SU-DHL-6 (cell line): ENCODE results near the gene TMEM117.

Experiments used
- H2AFZ ChIP-seq: fragments of 200-600 bp; sonication (generic); 2 replicates; pipeline ENCODE4 v1.6.1; 2014; ENCODE audit warnings: low read depth, mild to moderate bottlenecking, moderate library complexity, mixed read lengths, antibody characterized with exemption, low read length; ENCODE audit not compliant: severe bottlenecking
- H3F3A ChIP-seq: fragments of 200-600 bp; shearing (Covaris generic); 2 replicates; pipeline ENCODE4 v1.6.0; 2016; ENCODE audit warnings: antibody characterized with exemption, mild to moderate bottlenecking; ENCODE audit not compliant: insufficient read depth
- H3K27ac ChIP-seq: fragments of 200-600 bp; sonication (generic); 2 replicates; pipeline ENCODE4 v1.5.1; 2016; ENCODE audit warnings: low read depth, mild to moderate bottlenecking, low read length, moderate library complexity, mixed read lengths
- H3K27me3 ChIP-seq: fragments of 200-600 bp; sonication (generic), shearing (Covaris generic); 2 replicates; pipeline ENCODE4 v1.6.0; 2014; ENCODE audit warnings: mild to moderate bottlenecking, low read length
- H3K36me3 ChIP-seq: fragments of 200-600 bp; sonication (generic); 2 replicates; pipeline ENCODE4 v1.6.1; 2014; ENCODE audit warnings: mild to moderate bottlenecking, low read length, mixed read lengths
- H3K4me2 ChIP-seq: fragments of 300-600, 200-600 bp; shearing (Covaris generic), sonication (generic); 2 replicates; pipeline ENCODE4 v1.6.0; 2014; ENCODE audit warnings: low read length, low read depth, mild to moderate bottlenecking; ENCODE audit not compliant: poor library complexity, severe bottlenecking
- H3K4me3 ChIP-seq: fragments of 200-600 bp; sonication (generic); 2 replicates; pipeline ENCODE4 v1.5.1; 2014; ENCODE audit warnings: antibody characterized with exemption, low read length, mild to moderate bottlenecking, mixed read lengths; ENCODE audit not compliant: insufficient read depth, poor library complexity, severe bottlenecking
- H3K79me2 ChIP-seq: fragments of 200-600 bp; sonication (generic); 2 replicates; pipeline ENCODE4 v1.6.1; 2014; ENCODE audit warnings: mild to moderate bottlenecking, low read length, moderate library complexity; ENCODE audit not compliant: insufficient read depth
- H3K9ac ChIP-seq: fragments of 200-600 bp; sonication (generic); 2 replicates; pipeline ENCODE4 v1.7.0; 2014; ENCODE audit warnings: mild to moderate bottlenecking, low read length
- H3K9me2 ChIP-seq: fragments of 200-600 bp; sonication (generic); replicated peaks from 2 replicates; pipeline ENCODE4 v1.6.1; 2014; ENCODE audit warnings: low read length; ENCODE audit not compliant: insufficient read depth
- H3K9me3 ChIP-seq: fragments of 200-600 bp; sonication (generic); 2 replicates; pipeline ENCODE4 v1.6.1; 2014; ENCODE audit warnings: low read length, mixed read lengths; ENCODE audit not compliant: insufficient read depth
- H4K20me1 ChIP-seq: fragments of 200-600 bp; sonication (generic); 2 replicates; pipeline ENCODE4 v1.6.1; 2014; ENCODE audit warnings: low read depth, mild to moderate bottlenecking, antibody characterized with exemption, low read length, moderate library complexity, mixed read lengths
- EZH2phosphoT487 ChIP-seq: fragments of 200-600 bp; sonication (generic), shearing (Covaris generic); conservative IDR thresholded peaks from 2 replicates; pipeline ENCODE4 v1.6.1; 2018; ENCODE audit warnings: mild to moderate bottlenecking, antibody characterized with exemption, low read length, moderate library complexity, mixed read lengths
- TF ChIP-seq, protein P1 (sequence below): fragments of 200-600 bp; sonication (generic); IDR thresholded peaks from one replicate; pipeline ENCODE4 v1.5.1; 2017; ENCODE audit warnings: antibody characterized with exemption, mild to moderate bottlenecking, low read length, moderate library complexity; ENCODE audit not compliant: insufficient read depth, poor library complexity, severe bottlenecking

Gene TMEM117

DNA sequence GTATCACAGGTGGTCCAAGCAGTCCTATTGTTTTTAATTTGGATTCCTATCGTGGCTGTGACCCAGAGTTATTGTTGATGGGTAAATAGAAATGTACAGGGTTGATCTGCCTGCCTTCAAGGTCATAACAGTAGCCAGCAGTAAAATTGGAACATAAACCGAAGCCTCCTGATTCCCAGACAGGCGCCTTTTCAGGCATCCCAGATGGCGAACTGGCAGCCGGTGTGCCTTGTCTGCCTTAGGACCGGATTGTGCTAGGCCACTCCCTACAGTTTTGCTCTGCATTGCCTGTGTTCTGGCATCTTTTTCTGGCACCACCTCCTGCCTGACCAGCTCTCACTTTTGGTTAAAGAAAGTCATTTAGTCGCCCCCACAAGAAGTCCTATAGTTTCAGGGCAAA lies 22.2 kb downstream of the TMEM117 start:
- TF ChIP-seq, protein P1, sequence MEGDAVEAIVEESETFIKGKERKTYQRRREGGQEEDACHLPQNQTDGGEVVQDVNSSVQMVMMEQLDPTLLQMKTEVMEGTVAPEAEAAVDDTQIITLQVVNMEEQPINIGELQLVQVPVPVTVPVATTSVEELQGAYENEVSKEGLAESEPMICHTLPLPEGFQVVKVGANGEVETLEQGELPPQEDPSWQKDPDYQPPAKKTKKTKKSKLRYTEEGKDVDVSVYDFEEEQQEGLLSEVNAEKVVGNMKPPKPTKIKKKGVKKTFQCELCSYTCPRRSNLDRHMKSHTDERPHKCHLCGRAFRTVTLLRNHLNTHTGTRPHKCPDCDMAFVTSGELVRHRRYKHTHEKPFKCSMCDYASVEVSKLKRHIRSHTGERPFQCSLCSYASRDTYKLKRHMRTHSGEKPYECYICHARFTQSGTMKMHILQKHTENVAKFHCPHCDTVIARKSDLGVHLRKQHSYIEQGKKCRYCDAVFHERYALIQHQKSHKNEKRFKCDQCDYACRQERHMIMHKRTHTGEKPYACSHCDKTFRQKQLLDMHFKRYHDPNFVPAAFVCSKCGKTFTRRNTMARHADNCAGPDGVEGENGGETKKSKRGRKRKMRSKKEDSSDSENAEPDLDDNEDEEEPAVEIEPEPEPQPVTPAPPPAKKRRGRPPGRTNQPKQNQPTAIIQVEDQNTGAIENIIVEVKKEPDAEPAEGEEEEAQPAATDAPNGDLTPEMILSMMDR, result no peak
- TF ChIP-seq EZH2phosphoT487, result no peak
- Histone ChIP-seq H3K79me2 (no peaks in the 10 kb centered on the region), H3K36me3 (no peaks in the 10 kb centered on the region), H3K27me3 (no peaks in the 10 kb centered on the region), H4K20me1 (no peaks in the 10 kb centered on the region), H3K4me3 (no peak overlapping the region), H2AFZ (no peak overlapping the region), H3K4me2 (no peak overlapping the region), H3K9me3 (no peaks in the 10 kb centered on the region), H3K9me2 (no peaks in the 10 kb centered on the region), H3F3A (no peaks in the 10 kb centered on the region), H3K9ac (no peak overlapping the region), H3K27ac (no peak overlapping the region)

DNA sequence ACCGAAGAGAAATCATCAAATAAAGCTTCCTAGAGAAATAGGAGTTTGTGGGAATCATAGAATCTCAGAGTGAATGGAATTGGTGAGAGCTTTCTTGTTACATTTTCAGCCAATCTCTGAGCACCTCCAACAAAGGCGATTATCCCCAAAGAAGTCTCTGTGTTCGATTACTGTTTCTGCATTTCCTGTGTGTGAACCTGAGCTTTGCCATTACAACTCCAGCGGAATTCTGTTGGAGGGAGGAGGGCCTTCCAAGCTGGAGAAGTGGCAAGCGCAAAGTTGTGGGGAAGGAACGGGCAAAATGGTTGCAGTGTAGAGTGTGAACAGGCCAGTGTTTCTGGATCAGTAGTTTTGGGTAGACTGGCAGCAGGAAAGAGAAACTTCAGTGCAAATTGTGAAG lies 23.1 kb downstream of the TMEM117 start:
- Histone ChIP-seq H3K27me3 (no peaks in the 10 kb centered on the region), H3F3A (no peaks in the 10 kb centered on the region), H3K9ac (no peak overlapping the region), H3K9me3 (no peaks in the 10 kb centered on the region), H3K79me2 (no peaks in the 10 kb centered on the region), H3K4me2 (no peak overlapping the region), H3K36me3 (no peaks in the 10 kb centered on the region), H3K4me3 (no peak overlapping the region), H3K27ac (no peak overlapping the region), H3K9me2 (no peaks in the 10 kb centered on the region), H4K20me1 (no peaks in the 10 kb centered on the region), H2AFZ (no peak overlapping the region)
- TF ChIP-seq EZH2phosphoT487, result no peak
- TF ChIP-seq, protein P1, result no peak

DNA sequence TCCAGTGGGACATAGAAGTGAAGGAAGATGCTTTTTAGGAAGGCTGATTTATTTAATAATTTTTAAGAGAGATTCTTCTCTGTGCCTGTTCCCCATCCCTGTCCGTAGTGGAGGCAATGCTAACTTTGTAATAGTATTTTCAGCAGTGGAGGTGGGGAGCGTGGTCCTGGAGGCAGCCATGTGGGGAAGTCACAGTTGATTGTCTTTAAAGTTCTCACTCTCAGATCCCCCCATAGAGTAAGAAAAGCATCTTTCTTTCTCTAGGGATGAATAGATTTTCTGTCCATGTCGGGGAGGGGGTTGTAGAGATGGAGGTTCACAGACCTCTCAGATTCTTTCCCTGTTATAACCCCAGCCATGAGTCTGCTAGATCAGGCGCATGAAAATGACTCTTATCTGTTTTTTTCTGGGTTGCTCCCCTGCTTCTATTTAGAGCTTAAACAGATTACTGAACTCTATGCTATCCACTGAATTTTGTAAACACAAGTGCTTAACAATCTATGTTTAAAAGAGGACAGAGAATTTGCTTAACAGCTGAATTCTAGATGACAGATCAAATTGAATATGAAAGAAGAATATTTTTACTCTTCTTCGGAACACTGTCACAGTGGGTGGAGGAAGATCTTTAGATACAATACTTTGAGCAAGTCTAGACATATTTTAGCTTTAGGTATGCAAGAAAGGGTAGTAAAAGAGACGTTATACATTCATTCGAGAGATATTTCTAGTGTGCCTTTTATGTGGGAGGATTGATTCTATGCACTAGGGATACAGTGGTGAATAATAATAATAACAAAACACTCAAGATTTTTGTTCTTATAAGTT lies 25.3 kb downstream of the TMEM117 start:
- H3K36me3 ChIP-seq, result no peaks in the 10 kb centered on the region
- H3K9me3 ChIP-seq, result no peaks in the 10 kb centered on the region
- H3K27ac ChIP-seq, result no peak overlapping the region
- H3K79me2 ChIP-seq, result no peaks in the 10 kb centered on the region
- H3K4me2 ChIP-seq, result no peak overlapping the region
- no peak overlapping the region for H3K4me3 ChIP-seq
- TF ChIP-seq, protein P1, result no peak
- no peak for TF ChIP-seq EZH2phosphoT487
- no peaks in the 10 kb centered on the region for H4K20me1 ChIP-seq
- no peaks in the 10 kb centered on the region for H3K27me3 ChIP-seq
- H3K9me2 ChIP-seq, result no peaks in the 10 kb centered on the region
- no peak overlapping the region for H2AFZ ChIP-seq
- no peak overlapping the region for H3K9ac ChIP-seq
- no peaks in the 10 kb centered on the region for H3F3A ChIP-seq
